Stimulated activated CD8-positive, alpha-beta memory T cell treated with anti-CD3 and anti-CD28 coated beads, Interleukin-4, amount 100 ng/mL, for 4 hours (primary cell): ENCODE measurements around the gene FAXDC2.

ENCODE experiments used
- DNase-seq, 2 donors: peaks; one replicate each; pipeline ENCODE4 v3.0.0-alpha.2; 2020; ENCODE audit warnings: low read depth in 2 of 2, low spot score in 1 of 2

Gene FAXDC2, protein sequence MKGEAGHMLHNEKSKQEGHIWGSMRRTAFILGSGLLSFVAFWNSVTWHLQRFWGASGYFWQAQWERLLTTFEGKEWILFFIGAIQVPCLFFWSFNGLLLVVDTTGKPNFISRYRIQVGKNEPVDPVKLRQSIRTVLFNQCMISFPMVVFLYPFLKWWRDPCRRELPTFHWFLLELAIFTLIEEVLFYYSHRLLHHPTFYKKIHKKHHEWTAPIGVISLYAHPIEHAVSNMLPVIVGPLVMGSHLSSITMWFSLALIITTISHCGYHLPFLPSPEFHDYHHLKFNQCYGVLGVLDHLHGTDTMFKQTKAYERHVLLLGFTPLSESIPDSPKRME

DNA sequence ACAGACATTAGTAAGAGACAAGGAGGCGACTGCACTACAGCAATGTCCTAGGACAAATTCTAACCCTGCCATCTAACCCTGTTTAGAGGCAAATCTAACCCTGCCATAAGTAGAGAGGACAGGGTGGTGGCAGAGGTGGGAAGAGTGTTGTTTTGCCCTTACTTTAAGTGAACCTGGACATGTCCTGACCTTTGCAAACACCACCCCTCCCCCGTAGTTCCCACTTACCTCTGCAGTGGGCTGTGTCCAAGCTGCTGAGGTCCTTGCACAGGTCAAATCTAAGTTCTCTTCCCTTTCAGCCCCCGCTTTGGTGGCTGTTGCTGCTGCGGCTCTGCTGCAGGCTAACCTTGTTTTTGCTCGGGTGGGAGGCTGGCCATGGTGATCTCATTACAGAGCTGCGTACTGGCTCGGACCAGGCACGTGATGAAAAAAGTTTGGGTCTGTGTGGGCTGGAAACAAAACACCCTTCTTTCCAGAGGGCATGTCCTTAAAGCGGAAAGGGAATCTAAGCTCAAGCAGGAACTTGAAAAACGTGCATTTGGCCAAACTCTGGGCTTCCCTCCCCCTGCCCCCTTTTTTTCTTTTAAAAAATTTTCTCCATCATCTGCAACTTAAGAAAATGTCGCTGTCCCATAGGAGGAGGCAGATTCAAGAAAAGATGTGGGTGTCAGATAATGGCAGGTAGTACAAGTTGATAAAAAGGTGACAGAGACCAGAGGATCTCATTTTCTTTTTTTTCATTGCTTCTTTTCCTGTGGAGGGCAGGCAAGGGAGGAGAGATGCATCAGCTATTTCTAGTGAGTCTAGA, at the start of gene FAXDC2:
TSS of gene FAXDC2 (minus strand) at position 349 of the 808 bp plus-strand sequence. CDS start 12,425 bp downstream, outside the sequence.
- no peak for DNase-seq

DNA sequence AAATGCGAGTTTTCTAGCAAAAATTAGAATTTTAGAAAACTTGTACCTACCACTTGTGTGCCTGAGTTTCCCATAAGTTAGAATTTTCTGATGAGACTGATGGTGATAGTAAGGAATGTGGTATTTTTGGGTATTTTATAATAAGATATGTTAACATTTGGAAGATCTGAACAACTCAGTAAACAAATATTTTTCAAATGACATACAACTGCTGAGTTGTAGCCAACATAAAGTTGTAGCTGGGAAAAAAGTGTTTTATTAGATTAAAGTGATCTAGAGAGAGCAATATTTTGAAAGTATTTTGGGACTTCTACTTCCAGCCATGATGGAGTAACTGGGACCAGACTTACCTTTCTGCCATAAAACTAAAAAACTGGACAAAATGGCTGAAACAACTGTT, 49.7 kb upstream of the FAXDC2 start:
- no peak for DNase-seq

DNA sequence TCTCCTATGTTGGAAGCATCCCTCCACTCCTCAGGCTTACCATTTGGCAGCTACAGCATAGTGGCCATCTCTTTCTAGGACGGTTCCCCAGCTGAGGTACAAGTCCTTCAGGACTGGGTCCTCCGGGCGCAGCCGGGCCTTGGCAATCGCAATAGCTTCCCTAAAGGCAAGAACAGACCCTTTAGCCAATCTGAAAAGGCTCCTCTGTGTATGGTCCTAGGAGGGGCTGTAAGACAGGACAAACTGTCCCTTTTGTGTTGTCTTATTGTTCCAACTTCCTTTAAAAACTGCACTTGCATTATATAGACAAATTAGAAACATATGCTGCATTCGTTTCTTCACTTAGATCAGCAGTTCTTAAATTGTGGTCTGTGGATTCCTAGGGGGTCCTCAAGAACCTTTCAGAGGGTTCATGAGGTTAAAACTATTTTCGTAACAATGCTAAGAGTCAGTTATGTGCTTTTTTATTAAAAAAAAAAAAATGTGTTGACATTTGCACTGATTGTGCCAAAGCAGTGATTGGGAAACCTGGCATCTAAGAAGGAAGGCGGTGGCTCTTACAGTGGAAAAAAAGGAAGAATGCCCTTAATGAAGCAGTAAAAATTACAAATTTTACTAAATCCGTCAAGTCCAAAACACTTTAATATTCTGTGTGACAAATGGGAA, 48.9 kb upstream of the FAXDC2 start:
- no peak for DNase-seq

DNA sequence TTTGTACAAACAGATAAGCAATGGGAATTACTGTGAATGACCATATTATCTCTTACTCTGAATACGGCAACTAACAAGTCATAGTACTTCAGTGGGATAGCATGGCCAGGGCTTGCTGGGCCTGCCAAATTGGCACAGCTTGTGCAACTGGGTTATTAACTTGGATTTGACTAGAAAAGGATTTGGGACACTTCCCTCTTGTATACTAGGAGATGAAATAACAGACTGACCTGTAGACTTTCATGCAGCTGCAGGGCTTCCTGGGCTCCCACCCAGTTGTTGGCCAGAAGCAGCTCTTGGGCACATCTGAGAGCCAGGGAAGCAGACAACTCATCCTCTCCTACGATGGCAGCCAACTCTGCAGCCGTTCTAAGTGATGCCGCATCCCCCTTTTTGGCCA, 47.8 kb upstream of the FAXDC2 start:
- no peak for DNase-seq

DNA sequence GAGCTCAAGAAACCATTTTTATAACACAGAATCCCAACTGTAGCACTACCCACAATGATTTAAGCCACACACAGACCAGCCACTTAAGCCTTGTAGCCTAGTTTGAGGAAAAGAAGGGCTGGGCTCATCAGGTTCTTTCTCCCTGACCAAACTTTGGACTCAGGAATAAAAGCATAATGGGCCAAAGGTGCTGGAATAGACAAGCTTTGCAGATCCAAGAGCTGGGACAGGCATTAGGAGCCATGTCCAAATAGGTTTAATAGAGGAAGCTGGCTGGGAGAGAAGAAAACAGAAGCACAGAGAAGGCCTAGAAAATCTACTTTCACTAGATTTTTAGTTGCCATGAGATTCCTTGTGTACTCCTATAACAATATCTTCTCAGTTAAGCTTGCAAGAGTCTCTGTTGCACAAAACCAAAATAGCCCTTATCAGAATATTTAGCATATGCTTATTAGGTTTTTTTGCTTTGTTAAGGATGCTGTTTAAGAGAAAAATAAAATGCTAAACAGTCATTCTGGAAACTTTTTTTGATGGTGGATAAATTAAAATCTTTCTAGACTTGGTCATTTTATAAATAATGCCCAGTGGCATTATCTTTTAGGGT, 46.3 kb upstream of the FAXDC2 start:
- no peak for DNase-seq

DNA sequence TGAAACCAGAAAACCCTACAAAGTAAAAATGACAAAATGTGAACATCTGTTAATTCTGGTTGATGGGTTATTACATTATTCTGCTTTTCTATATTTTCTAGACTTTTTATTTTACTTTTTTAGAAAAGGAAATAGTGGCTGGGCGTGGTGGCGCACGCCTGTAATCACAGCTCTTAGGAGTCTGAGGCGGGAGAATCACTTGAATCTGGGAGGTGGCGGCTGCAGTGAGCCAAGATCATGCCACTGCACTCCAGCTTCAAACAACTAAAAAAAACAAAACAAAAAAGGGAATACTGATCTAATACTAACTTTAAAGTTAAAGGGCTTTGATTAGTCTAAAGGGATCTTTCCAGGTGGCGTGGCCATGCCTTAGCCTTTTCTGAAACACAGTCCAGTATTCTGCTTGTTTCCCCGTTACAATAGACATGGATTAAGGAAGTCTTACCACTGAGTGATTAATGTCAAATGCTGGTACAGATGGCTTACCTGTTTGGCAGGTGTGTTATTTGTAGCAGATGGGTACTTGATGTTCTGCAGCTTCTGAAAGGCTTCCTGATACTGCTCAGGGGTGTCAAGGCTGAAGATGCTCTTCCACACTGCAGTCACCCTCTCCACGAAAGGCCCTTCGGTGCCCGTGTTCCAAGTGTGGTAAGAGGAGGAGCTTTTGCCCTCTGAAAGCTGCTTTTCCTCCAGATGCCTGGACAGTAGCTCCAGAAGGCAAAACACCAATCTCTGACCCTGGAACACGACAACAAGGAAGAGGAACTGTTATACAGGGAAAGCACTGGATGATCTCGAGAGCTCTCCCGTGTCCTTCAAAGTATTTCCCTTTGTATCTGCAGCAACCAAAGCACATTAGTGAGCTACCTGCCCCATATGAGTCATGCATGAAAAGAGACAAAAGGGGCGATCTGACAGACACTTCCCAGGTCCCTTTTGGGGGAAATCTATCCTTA, 45.5 kb upstream of the FAXDC2 start:
- DNase-seq = no peak

DNA sequence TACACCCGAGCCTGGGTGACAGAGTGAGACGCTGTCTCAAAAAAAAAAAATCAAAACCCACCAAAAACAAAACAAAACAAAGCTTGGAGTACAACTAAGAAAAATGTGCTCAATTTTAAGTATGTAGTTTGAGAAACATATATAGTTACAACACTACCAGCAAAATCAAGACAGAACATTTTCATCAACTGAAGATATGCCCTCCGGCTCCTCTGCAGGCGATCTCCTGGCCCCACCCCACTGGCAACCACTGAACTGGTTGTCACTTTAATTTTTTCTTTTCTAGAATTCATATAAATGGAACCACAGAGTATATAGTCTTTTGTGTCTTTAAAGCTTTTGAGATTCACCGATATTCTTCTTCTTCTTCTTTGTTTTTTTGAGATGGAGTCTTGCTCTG, 43.0 kb upstream of the FAXDC2 start:
- DNase-seq = no peak

DNA sequence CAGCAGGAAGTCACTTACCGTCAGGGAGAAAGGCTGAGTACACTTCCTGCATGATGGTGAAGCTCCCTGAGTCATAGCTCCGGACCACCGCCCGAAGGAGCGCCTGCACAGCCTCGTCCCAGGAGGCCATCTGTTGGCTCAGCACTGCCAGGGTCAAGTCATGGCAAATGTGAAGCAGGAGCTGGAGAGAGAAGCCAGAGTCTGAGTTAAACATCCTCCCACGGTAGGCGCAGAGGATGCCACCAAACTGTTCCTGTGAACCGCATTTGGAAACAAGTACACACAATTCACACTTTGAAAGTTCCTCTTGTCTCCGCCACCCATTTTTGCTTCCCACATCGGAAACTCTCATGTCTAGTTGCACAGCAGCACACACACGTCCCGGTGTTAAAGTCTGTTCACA, 42.0 kb upstream of the FAXDC2 start:
- DNase-seq = no peak

DNA sequence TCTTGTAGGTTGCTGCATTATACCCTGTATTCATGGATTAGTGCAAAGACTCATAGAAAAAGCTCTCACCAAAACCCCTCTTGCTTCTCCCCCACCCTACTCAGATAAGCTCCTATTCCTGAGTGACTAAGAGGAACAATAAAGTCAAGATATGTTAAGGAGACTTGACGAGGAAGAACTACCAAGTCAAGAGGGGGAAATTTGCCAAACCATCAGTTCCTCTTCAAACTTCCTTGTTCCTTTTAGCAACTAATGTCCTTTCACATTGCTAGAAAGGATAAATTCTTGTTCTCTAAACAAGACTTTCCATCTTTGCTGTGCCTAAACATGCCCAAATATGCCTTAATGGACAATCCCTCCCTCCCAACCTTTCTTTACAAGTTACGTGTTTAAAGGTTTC, 35.0 kb upstream of the FAXDC2 start:
- DNase-seq = no peak

DNA sequence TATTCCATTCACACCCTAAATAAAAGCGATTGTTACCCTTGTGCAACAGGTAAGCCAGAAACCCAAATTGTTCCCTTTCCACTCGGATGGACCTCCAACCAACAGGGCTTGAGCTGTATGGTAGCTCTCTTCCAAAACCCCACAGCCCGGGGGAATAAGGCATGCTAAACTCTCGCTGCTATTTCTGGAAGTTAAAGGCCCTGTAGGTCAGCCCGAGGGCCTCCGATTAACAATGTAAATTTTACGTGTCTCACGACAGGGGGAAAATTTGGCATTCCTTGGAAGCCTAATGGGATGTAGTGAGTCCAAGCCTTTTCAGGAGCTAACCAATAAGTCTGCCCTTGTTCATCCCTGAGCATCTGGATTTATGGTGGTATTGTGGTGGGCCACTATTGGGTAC, 34.0 kb upstream of the FAXDC2 start:
- DNase-seq = no peak

DNA sequence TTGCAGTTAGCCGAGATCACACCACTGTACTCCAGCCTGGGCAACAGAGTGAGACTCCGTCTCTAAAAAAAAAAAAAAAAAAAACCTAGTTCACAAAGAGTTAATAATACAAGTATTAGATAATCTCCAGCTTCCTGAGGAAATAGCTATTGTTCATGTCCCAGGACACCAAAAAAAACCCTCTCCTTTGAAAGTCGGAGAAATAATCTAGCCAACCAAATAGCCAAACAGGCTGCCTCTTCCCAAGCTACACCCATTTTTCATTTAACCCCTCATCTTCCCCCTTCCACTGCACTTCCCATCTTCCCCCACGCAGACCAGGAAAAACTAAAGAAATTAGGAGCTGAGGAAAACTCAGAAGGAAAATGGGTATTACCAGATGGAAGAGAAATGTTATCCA, 31.6 kb upstream of the FAXDC2 start:
- no peak for DNase-seq

DNA sequence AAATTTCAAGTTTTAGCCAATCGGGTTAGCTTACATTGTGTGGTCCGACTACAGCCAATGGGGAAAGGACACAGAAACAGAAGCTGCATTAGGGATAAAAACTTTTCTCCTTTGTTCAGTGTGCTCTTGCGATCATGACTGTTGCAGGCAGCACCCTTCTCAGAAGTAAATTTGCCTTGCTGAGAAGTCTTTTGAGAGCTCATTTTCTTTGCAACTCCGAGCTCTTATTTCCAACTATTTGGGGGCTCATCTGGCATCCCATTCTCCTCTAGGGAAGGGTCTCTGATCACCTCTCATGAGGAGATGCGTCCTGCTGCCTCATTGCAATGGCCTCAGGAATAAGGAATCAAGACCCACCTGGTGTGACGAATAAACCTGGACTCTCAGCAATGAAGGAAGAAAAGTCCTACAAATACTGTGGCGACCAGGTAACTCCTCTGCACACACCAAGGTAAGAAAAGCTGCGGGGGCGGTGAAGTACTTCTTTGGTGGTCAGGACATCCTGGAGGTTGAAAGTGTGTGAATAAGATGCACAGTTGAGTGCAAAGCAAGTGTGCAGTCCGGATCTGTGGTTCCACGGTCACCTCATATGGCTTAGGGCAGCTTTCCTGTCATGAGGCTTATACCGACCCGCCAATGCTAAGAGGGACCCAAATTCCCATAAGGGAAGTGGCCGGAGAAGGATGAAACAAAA, 28.4 kb upstream of the FAXDC2 start:
- no peak for DNase-seq

DNA sequence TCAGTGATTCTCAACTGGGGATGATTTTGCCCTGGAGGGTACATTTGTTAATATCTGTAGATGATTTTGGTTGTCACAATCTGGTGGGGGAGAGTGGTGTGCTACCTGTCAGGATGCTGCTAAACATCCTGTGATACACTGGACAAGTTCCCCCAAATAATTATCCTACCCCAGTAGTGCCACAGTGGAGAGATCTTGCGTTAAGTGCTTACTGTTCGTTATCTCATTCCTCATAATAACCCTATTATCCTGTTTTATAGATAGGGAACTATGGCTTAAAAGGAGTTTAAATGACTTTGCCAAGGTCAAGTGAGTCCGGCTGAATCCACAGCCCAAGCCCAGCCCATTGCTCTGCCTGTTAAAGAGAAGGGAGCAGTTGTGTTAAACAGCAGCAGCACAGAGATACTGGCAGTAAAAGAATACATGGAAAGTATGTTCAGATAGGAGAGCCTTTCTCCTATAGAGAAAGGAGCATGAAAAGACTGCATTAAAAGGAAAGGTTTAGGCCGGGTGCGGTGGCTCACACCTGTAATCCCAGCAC, 23.5 kb upstream of the FAXDC2 start:
- no peak for DNase-seq

DNA sequence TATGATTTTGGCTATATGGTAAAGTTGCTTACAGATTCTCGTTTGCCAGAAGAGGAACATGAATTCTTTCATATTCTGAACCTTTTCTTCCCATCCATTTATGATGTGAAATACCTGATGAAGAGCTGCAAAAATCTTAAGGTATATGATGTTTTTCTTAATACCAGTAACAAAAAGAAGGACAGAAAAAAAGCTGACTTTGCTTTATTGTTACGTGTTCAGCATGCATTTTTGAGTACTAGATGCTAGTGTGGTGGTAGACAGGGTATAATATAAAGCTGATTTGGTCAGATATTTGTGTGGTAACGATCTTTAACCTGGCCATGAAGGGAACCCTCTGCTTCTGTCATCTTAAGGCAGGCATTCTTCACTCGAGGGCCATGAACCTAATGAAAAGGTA, 21.3 kb upstream of the FAXDC2 start:
- no peak for DNase-seq

DNA sequence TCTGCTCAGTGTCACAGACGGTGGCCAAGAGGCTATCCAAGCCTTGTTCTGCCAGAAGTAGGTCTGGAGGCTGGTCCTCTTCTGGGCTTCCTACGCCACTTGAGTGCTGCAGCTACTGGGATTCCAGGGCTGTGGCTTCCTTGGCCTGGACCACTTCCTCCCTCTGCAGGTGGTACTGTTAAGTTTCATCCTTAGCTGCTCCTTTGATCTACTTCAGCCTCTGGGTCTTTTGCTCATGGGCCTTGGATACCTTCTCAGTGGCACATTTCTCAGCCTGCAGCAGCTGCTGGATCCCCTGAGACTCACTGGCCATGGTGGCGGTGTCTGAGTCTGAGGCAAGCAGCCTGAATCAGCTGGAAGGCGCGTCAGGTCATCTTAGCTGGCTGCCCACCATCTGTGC, 18.3 kb upstream of the FAXDC2 start:
- DNase-seq = no peak

DNA sequence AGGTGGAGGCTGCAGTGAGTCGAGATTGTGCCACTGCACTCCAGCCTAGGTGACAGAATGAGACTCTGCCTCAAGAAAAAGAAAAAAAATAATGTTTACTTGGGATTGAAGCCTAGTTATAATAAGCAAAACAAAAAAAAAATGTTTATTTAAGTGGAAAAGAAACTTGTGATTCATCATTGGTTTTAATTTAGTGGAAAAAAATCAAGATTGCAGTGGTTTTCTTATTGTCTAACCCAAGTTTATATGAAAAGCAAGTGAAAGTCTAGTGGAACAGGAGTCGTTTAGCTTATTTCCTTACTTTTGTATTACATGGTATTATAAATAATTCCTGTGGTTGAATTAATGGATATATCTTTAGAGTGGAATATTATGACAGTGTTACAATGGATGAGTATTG, 16.4 kb upstream of the FAXDC2 start:
- no peak for DNase-seq

DNA sequence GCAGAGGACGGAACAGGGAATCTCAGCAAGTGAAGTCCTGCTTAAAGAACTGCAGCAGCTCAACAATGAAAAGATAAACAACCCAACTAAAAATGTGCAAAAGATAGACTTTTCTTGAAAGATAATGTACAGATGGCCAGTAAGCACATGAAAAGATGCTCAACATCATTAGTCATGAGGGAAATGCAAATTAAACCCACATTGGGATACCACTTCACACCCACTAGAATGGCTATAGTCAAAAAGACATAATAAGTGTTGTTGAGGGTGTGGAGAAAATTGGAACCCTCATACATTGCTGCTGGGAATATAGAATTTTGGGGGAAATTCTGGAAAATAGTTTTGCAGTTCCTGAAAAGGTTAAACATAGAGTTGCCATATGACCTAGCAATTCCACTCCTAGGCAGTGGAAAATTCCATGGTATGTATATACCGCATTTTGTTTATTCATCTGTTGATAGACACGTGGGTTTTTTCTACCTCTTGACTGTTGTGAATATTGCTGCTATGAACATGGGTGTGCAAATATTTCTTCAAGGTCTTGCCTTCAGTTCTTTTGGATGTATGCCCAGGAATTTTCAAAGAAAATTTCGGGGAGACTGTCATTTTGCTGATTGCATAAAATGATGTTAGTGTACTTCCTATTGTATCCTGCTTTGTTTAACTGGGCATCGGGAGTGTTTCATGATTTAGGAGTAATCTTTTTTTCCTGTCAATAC, 15.2 kb upstream of the FAXDC2 start:
- DNase-seq = no peak

DNA sequence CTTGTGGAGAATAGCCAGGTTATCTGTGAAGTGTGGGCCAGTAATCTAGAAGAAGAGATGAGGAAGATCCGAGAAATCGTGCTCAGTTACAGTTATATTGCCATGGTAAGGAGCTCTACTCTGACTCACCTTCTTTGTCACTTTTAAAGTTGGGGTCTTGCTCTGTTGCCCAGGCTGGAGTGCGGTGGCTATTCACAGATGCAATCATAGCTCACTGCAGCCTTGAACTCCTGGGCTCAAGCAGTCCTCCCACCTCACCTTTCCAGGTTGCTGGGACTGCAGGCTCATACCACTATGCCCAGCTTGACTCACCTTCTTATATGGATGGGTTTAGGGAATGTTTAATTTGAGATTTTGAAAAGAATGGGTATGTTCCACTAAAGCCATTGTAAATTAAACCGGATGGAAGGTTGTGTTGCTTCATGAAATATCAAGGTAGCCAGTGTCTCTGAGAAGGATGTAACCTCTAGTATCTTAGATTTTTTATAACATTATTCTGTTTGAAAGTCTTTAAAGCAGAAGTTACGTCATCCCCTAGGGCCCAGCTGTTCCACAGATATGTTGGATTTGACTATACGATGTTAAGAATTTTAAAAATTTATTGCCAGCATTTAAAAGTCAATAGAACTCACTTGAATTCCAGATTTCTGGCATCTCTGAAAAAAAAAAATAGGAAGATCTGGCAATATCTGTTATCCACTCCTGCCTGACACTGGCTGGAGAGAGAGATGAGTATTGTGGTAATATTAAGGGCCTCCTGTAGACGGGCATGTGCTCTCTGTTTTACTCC, 13.1 kb upstream of the FAXDC2 start:
- no peak for DNase-seq
